GM23338 (cell line): ENCODE measurements around the gene MYL1. TPM values are rescaled to one million over a fixed set of nuclear protein-coding genes. Genes with fewer than 3 reads are reported as not detected.
A peak's percentile ranks its signal among the peaks of the same experiment; 100 is the strongest.

ENCODE experiments used
- ATAC-seq: fragments of 200-7000 bp; cut with Tn5 transposase; 3 replicates; pipeline ENCODE4 v1.9.1; 2020
- DNase-seq: peaks from one replicate; pipeline ENCODE4 v3.0.0-alpha.2; 2015; ENCODE audit warnings: low spot score
- H2AFZ ChIP-seq: fragments of 200-600 bp; sonication (generic); 2 replicates; pipeline ENCODE4 v1.8.0; 2016; ENCODE audit warnings: antibody characterized with exemption, mild to moderate bottlenecking, moderate library complexity
- H3F3A ChIP-seq: fragments of 200-600 bp; sonication (generic); replicated peaks from 2 replicates; pipeline ENCODE4 v1.8.0; 2017; ENCODE audit warnings: antibody characterized with exemption, mixed run types, low read depth
- H3K27ac ChIP-seq: fragments of 200-600 bp; sonication (generic); 2 replicates; pipeline ENCODE4 v1.6.1; 2016; ENCODE audit warnings: low read depth
- H3K27me3 ChIP-seq: fragments of 200-600 bp; sonication (generic); 2 replicates; pipeline ENCODE4 v1.8.0; 2016; ENCODE audit warnings: mild to moderate bottlenecking, mixed run types, moderate library complexity; ENCODE audit not compliant: insufficient read depth
- H3K36me3 ChIP-seq: fragments of 200-600 bp; sonication (generic); 2 replicates; pipeline ENCODE4 v1.8.0; 2016; ENCODE audit warnings: mild to moderate bottlenecking; ENCODE audit not compliant: insufficient read depth
- H3K4me1 ChIP-seq: fragments of 200-600 bp; sonication (generic); 2 replicates; pipeline ENCODE4 v1.8.0; 2016; ENCODE audit warnings: mild to moderate bottlenecking, moderate library complexity; ENCODE audit not compliant: insufficient read depth
- H3K4me2 ChIP-seq: fragments of 200-600 bp; sonication (generic); 2 replicates; pipeline ENCODE4 v1.7.1; 2017; ENCODE audit warnings: mixed run types
- H3K4me3 ChIP-seq: fragments of 200-600 bp; sonication (generic); 2 replicates; pipeline ENCODE4 v1.6.1; 2016; ENCODE audit warnings: mixed run types
- H3K79me2 ChIP-seq: fragments of 200-600 bp; sonication (generic); replicated peaks from 2 replicates; pipeline ENCODE4 v1.8.0; 2017; ENCODE audit warnings: mild to moderate bottlenecking; ENCODE audit not compliant: insufficient read depth
- H3K9me2 ChIP-seq: fragments of 200-600 bp; sonication (generic); 2 replicates; pipeline ENCODE4 v1.8.0; 2017; ENCODE audit not compliant: insufficient read depth
- H4K20me1 ChIP-seq: fragments of 200-600 bp; sonication (generic); replicated peaks from 2 replicates; pipeline ENCODE4 v1.8.0; 2017; ENCODE audit warnings: mild to moderate bottlenecking; ENCODE audit not compliant: insufficient read depth
- H3K27ac Mint-ChIP-seq: 2 replicates; pipeline ENCODE4 v1.8.0; 2020; ENCODE audit warnings: inconsistent platforms, mild to moderate bottlenecking, moderate library complexity, mixed read lengths
- H3K27me3 Mint-ChIP-seq: 3 replicates; pipeline ENCODE4 v1.8.0; 2022; ENCODE audit warnings: low read depth, mild to moderate bottlenecking, moderate library complexity, mixed read lengths, inconsistent platforms; ENCODE audit not compliant: insufficient read depth, poor library complexity
- H3K36me3 Mint-ChIP-seq: 3 replicates; pipeline ENCODE4 v1.8.0; 2021; ENCODE audit warnings: low read depth, mild to moderate bottlenecking, inconsistent platforms, moderate library complexity, mixed read lengths
- H3K4me1 Mint-ChIP-seq: 3 replicates; pipeline ENCODE4 v1.8.0; 2020; ENCODE audit warnings: mild to moderate bottlenecking, inconsistent platforms, mixed read lengths
- H3K4me3 Mint-ChIP-seq: 3 replicates; pipeline ENCODE4 v1.8.0; 2021; ENCODE audit warnings: moderate library complexity, mild to moderate bottlenecking, inconsistent platforms, mixed read lengths
- H3K9me3 Mint-ChIP-seq: 3 replicates; pipeline ENCODE4 v1.8.0; 2020; ENCODE audit warnings: moderate library complexity, mild to moderate bottlenecking, inconsistent platforms, mixed read lengths
- EZH2 ChIP-seq: fragments of 200-600 bp; sonication (generic); IDR thresholded peaks from one replicate; pipeline ENCODE4 v1.8.0; 2017; ENCODE audit warnings: antibody characterized with exemption, mild to moderate bottlenecking, low read depth; ENCODE audit not compliant: unreplicated experiment
- JUNB ChIP-seq: IDR thresholded peaks from one replicate; pipeline ENCODE4 v1.6.1; 2016; ENCODE audit warnings: antibody characterized with exemption; ENCODE audit not compliant: unreplicated experiment
- POLR2AphosphoS5 ChIP-seq: IDR thresholded peaks from 2 replicates; pipeline ENCODE4 v1.6.1; 2016; ENCODE audit warnings: antibody characterized with exemption, low read depth
- ZNF114 ChIP-seq: fragments of 250-450 bp; sonication (Bioruptor Pico); IDR thresholded peaks from 2 replicates; pipeline ENCODE4 v1.5.0; 2020; ENCODE audit warnings: mild to moderate bottlenecking, moderate library complexity
- ZNF331 ChIP-seq: fragments of 250-450 bp; sonication (Bioruptor Pico); IDR thresholded peaks from 2 replicates; pipeline ENCODE4 v1.5.0; 2020; ENCODE audit warnings: low read depth, mild to moderate bottlenecking, moderate library complexity
- polyA plus RNA-seq: library from polyadenylated mRNA; unstranded; fragments of >200 nt; fragmentation: Nextera tagmentation; extraction: Ambion mirVana; gene quantifications from 2 replicates; pipeline ENCODE4 v1.2.1, GENCODE V29; 2016
- total RNA-seq: library from RNA; depleted of rRNA; stranded (reverse); fragments of >200 nt; shearing (Covaris generic); gene quantifications from 2 replicates; pipeline ENCODE4 v1.2.3, GENCODE V29; 2014
- TF ChIP-seq, protein P1 (sequence below): IDR thresholded peaks from 2 replicates; pipeline ENCODE4 v1.6.1; 2016; ENCODE audit warnings: antibody characterized with exemption
- TF ChIP-seq, protein P2 (sequence below): fragments of 250-450 bp; sonication (Bioruptor Pico); IDR thresholded peaks from 2 replicates; pipeline ENCODE4 v1.5.0; 2020; ENCODE audit warnings: mild to moderate bottlenecking, moderate library complexity

MYL1 gene
- total and polyA plus RNA-seq, 2 experiments from 2014 or later, result not detected

DNA sequence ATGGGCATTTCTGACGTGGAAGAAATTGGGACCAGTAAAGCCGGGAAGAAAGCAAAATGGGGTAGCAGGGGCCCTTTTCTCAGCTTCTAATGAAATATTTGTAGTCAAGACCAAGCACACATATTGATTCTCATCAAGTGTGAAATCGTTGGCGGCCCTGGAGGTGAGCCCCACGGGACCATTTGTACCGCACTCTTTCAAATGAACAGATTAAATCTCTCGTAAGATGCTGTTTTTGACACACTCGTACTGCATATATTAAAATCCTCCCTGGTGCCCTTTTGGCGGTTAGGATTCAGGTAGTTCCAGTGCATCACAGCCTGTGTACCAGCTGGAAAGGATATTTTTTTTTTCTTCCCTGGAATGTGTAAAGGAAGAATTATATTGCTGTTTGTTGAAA is 9.9 kb upstream of the MYL1 start:
- H3K79me2 ChIP-seq, result no peaks in the 10 kb centered on the region
- H3F3A ChIP-seq, result no peaks in the 10 kb centered on the region
- no peaks in the 10 kb centered on the region for H3K36me3 ChIP-seq
- Mint-ChIP-seq H3K27ac (no peak overlapping the region), H3K4me3 (no peak overlapping the region), H3K36me3 (no peaks in the 10 kb centered on the region), H3K27me3 (no peaks in the 10 kb centered on the region), H3K4me1 (no peaks in the 10 kb centered on the region), H3K9me3 (no peaks in the 10 kb centered on the region)
- no peaks in the 10 kb centered on the region for H3K9me2 ChIP-seq
- ATAC-seq (no peak), DNase-seq (no peak)
- no peak overlapping the region for H2AFZ ChIP-seq
- no peaks in the 10 kb centered on the region for H3K27me3 ChIP-seq
- no peaks in the 10 kb centered on the region for H3K4me1 ChIP-seq
- H3K4me3 ChIP-seq, result no peak overlapping the region
- no peak overlapping the region for H3K4me2 ChIP-seq
- no peaks in the 10 kb centered on the region for H4K20me1 ChIP-seq
- TF ChIP-seq ZNF114 (CRISPR knock-in tag), result no peak
- TF ChIP-seq ZNF331 (CRISPR knock-in tag), result no peak
- TF ChIP-seq, protein P1, sequence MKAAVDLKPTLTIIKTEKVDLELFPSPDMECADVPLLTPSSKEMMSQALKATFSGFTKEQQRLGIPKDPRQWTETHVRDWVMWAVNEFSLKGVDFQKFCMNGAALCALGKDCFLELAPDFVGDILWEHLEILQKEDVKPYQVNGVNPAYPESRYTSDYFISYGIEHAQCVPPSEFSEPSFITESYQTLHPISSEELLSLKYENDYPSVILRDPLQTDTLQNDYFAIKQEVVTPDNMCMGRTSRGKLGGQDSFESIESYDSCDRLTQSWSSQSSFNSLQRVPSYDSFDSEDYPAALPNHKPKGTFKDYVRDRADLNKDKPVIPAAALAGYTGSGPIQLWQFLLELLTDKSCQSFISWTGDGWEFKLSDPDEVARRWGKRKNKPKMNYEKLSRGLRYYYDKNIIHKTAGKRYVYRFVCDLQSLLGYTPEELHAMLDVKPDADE, result no peak
- TF ChIP-seq EZH2, result no peak
- TF ChIP-seq, protein P2, sequence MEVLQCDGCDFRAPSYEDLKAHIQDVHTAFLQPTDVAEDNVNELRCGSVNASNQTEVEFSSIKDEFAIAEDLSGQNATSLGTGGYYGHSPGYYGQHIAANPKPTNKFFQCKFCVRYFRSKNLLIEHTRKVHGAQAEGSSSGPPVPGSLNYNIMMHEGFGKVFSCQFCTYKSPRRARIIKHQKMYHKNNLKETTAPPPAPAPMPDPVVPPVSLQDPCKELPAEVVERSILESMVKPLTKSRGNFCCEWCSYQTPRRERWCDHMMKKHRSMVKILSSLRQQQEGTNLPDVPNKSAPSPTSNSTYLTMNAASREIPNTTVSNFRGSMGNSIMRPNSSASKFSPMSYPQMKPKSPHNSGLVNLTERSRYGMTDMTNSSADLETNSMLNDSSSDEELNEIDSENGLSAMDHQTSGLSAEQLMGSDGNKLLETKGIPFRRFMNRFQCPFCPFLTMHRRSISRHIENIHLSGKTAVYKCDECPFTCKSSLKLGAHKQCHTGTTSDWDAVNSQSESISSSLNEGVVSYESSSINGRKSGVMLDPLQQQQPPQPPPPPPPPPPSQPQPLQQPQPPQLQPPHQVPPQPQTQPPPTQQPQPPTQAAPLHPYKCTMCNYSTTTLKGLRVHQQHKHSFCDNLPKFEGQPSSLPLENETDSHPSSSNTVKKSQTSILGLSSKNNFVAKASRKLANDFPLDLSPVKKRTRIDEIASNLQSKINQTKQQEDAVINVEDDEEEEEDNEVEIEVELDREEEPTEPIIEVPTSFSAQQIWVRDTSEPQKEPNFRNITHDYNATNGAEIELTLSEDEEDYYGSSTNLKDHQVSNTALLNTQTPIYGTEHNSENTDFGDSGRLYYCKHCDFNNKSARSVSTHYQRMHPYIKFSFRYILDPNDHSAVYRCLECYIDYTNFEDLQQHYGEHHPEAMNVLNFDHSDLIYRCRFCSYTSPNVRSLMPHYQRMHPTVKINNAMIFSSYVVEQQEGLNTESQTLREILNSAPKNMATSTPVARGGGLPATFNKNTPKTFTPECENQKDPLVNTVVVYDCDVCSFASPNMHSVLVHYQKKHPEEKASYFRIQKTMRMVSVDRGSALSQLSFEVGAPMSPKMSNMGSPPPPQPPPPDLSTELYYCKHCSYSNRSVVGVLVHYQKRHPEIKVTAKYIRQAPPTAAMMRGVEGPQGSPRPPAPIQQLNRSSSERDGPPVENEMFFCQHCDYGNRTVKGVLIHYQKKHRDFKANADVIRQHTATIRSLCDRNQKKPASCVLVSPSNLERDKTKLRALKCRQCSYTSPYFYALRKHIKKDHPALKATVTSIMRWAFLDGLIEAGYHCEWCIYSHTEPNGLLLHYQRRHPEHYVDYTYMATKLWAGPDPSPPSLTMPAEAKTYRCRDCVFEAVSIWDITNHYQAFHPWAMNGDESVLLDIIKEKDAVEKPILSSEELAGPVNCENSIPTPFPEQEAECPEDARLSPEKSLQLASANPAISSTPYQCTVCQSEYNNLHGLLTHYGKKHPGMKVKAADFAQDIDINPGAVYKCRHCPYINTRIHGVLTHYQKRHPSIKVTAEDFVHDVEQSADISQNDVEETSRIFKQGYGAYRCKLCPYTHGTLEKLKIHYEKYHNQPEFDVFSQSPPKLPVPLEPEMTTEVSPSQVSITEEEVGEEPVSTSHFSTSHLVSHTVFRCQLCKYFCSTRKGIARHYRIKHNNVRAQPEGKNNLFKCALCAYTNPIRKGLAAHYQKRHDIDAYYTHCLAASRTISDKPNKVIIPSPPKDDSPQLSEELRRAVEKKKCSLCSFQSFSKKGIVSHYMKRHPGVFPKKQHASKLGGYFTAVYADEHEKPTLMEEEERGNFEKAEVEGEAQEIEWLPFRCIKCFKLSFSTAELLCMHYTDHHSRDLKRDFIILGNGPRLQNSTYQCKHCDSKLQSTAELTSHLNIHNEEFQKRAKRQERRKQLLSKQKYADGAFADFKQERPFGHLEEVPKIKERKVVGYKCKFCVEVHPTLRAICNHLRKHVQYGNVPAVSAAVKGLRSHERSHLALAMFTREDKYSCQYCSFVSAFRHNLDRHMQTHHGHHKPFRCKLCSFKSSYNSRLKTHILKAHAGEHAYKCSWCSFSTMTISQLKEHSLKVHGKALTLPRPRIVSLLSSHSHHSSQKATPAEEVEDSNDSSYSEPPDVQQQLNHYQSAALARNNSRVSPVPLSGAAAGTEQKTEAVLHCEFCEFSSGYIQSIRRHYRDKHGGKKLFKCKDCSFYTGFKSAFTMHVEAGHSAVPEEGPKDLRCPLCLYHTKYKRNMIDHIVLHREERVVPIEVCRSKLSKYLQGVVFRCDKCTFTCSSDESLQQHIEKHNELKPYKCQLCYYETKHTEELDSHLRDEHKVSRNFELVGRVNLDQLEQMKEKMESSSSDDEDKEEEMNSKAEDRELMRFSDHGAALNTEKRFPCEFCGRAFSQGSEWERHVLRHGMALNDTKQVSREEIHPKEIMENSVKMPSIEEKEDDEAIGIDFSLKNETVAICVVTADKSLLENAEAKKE (CRISPR knock-in tag), result no peak
- no peak overlapping the region for H3K27ac ChIP-seq

DNA sequence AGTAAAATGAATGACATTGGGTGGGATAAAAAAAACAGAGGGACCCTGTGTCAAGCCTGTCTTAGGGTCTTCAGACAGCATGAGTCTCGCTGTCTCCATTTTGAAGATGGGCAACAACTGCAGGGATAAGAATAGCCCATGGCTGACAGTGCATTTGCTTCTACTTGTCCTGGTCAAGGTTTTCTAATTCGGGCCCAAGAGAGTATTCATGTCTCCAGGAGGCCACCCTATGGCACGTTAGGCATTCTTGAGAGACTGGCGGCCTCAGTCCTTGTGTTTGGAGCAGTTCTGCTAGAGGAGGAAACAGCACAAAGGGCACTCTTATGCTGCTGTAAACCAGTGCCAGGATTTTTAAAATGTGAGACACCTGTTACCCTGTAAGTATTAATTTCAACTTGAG is 9.5 kb upstream of the MYL1 start:
- no peaks in the 10 kb centered on the region for H3K9me3 Mint-ChIP-seq
- no peaks in the 10 kb centered on the region for H4K20me1 ChIP-seq
- no peak overlapping the region for H3K4me2 ChIP-seq
- H3K79me2 ChIP-seq, result no peaks in the 10 kb centered on the region
- H3K4me1 Mint-ChIP-seq, result no peaks in the 10 kb centered on the region
- H3K4me1 ChIP-seq, result no peaks in the 10 kb centered on the region
- H3K27ac ChIP-seq, result no peak overlapping the region
- no peaks in the 10 kb centered on the region for H3K9me2 ChIP-seq
- DNase-seq (peak; percentile 13), ATAC-seq (no peak)
- H3K27me3 Mint-ChIP-seq, result no peaks in the 10 kb centered on the region
- H3K27ac Mint-ChIP-seq, result no peak overlapping the region
- no peaks in the 10 kb centered on the region for H3K36me3 ChIP-seq
- no peaks in the 10 kb centered on the region for H3F3A ChIP-seq
- H3K27me3 ChIP-seq, result no peaks in the 10 kb centered on the region
- no peak overlapping the region for H3K4me3 Mint-ChIP-seq
- H3K36me3 Mint-ChIP-seq, result no peaks in the 10 kb centered on the region
- H3K4me3 ChIP-seq, result no peak overlapping the region
- H2AFZ ChIP-seq, result no peak overlapping the region
- no peak for TF ChIP-seq POLR2AphosphoS5
- TF ChIP-seq JUNB, result no peak
